HG03196 (cell line): ENCODE results near the gene ACOX2.
A peak's percentile ranks its signal among the peaks of the same experiment; 100 is the strongest.
"Not testable (repeated sequence)": the region's sequence is repeated elsewhere in the genome, so short reads cannot be mapped to it uniquely, and the experiment has no call there.

Experiments used
- ATAC-seq: cut with Tn5 transposase; IDR thresholded peaks from one replicate; pipeline ENCODE4 v1.9.1; 2021; ENCODE audit not compliant: unreplicated experiment

The ACOX2 gene

GRCh38 chr3:58535531-58536500 lies 1.2 kb downstream of the ACOX2 start:
- no peak for ATAC-seq

GRCh38 chr3:58534592-58535494 lies 2.1 kb downstream of the ACOX2 start:
- no peak for ATAC-seq

DNA sequence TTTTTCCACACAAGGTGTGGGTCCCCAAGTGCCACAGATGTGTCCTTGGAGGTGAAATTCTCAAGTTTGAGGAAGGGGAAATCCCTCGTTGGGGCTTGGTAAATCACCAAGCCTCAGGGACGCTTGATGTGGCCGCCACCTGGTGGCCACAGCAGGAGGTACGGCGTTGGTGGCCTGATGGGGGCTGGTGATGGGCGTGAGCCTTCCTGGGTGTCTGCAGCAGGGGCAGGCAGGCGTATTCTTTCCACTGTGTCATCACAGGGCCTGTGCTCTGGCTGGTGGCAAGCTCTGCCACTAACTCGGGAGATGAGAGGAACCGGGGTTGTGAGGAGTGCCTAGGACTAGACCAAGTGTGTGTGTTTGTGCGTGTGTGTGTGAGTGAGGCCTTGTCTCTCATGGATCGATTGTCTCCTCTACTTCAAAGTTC lies 4.2 kb downstream of the ACOX2 start:
- ATAC-seq: peak; percentile 82

- no peak for ATAC-seq
Observed at GRCh38 chr3:58531956-58532355, 5.0 kb downstream of the ACOX2 start.

- no peak for ATAC-seq
Observed at GRCh38 chr3:58531555-58531954, 5.4 kb downstream of the ACOX2 start.

- ATAC-seq: no peak
Observed at GRCh38 chr3:58530354-58530865, 6.6 kb downstream of the ACOX2 start.

DNA sequence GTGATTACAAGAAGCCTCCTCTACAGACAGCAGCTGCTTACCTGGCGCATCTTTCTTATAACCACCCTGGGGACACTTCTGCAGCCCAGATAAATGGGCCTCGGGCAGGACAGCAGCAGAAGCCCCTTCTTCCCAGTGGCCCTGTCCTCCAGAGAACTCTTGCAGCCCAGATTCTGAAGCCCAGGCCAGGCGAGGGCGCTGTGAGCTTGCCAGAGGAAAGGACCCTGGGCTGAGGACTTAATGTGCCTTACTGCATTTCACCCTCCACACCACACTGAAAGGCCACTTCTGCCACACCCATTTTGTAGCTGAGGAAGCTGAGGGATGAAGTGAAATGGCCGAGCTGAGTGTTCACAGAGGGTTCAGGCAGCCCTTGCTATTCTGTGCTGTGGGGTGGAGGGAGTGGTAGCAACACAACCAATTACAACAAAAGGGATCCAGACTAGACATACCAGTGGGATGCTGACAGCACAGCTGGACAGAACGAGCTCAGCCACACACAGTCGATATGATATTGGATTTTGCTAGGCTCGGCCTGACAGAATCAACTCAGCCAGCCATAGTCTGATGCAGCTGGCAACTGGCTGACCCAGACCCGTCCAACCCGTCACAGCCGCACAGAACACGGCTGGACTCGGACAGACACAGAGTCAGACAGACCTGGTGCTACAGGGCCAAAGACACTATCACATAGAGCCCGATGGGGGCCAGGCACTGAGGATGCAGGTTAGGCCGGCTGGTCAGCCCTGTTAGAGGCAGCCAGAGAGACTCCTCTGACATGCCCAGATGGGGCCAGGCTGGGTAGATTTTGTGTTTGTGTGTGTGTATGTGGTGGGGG lies 7.3 kb downstream of the ACOX2 start:
- no peak for ATAC-seq

DNA sequence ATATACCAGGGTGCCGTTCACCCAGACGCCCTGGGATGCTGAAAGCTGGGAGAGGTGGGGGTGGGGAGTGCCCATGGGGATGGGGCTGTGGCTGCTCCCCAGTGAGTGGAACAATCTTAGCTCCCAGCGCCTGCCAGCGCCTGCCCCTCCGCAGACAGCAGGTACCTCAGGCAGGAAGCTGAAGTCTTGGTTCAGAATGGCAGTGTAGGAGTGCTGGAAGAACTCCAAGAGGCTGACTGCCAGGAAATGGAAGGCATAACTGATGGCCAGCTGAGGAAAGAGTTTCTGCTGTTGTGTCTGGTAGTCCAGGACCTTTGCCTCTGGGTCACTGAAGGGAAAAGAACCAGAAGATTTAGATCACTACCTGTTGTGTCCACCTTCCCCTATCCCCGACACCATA lies 8.4 kb downstream of the ACOX2 start:
- ATAC-seq: no peak

DNA sequence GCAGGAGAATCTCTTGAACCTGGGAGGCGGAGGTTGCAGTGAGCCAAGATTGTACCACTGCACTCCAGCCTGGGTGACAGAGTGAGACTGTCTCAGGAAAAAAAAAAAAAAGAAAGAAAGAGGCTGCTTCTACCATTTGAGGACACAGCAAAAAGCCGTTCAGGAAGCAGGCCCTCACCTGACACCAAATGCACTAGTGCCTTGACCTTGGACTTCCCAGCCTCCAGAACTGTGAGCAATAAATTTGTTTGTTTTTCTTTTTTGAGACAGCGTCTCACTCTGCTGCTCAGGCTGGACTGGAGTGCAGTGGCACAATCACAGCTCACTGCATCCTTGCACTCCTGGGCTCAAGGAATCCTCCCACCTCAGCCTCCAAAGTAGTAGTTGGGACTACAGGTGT lies 9.6 kb downstream of the ACOX2 start:
- ATAC-seq: not testable (repeated sequence)

- ATAC-seq: no peak
Observed at GRCh38 chr3:58526515-58526957, 10.5 kb downstream of the ACOX2 start.

- no peak for ATAC-seq
Observed at GRCh38 chr3:58524326-58524888, 12.6 kb downstream of the ACOX2 start.

DNA sequence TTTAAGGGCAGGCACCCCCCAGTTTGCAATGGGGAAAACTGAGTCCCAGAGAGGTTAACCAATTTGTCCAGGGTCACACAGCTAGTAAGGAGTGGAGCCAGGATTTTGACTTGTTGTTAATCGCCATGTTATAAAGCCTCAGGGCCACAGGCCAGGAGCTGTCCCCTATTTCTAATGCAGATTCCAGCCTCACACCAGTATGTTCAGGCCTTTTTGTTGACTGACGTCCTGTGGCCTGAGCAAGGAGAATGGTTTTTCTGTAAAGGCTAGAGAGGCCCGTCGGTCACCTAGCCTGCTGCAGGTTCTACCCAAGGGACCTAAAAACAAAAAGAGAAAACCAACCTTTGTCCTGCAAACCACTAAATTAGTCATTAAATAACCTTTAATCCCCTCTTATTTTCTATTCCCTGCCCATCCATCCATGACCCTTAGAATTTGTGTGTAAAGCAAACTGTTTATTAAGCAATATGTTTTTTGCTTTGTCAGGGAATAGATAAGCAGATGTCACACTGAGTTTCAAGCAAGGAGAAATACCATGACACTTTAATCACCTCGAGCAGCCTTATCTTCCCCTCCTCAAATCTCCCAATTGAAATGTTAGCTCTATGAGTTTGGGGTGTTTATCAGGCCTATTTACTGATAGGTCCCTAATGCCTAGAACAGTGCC lies 14.1 kb downstream of the ACOX2 start:
- ATAC-seq: no peak

GRCh38 chr3:58521917-58522631 lies 14.9 kb downstream of the ACOX2 start:
- no peak for ATAC-seq

DNA sequence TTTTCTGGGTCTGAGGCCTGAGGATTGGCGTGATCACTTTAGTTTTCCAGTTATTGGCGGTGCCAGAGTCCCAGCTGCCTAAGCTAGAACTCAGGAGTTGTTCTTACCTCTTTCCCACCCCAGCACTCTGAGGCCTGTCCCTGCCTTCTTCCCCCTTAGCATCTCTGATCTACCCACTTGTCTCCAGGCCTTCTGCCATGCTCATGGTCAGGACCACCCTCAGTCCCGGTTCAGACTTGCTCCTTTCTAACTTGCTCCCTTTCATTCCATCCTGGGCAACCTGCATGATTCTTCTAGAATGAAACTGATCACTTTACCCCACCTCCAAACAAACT lies 15.7 kb downstream of the ACOX2 start:
- no peak for ATAC-seq

DNA sequence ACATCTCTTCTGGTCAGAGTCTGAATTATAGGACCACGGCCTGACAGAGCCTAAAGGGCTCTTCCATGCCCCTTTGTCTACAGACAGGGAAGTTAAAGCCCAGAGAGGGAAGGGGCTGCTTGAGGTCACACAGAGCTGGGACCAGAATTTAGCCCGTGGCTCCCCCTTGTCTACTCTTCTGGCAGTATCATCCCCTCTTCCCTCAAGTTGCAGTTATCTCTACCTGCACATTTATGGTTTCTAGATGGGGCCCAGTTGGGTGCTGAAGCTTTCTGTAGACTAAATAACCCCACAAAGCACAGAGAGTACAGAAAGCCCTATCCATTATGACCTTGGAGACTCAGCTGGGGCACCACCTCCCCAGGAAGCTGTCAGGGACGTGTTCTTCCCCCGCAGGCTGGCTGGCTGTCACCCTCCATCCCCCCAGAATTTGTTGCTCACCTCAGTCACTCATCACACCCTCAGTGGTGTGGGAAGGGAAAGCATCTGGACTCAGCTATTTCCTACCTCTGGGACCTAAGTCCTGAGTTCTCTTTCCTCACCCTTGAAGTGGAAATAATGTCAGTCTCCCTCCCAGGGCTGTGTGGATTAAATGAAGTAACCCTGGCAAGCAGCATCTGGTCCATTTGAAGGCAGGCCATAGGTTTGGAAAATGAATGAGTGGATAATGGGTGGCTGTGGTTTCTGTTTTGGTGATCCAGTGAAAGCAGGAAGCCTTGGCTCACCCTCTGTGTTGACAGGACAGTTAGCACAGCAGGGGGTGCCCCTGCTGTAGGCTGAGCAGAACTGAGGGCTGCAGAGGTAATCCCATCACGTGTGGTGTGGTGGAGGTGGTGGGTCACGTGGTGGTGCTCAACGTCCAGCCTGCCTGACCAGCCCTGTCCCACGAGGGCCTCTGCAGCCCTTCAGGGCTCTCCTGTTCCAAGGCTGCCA lies 16.3 kb downstream of the ACOX2 start:
- no peak for ATAC-seq

DNA sequence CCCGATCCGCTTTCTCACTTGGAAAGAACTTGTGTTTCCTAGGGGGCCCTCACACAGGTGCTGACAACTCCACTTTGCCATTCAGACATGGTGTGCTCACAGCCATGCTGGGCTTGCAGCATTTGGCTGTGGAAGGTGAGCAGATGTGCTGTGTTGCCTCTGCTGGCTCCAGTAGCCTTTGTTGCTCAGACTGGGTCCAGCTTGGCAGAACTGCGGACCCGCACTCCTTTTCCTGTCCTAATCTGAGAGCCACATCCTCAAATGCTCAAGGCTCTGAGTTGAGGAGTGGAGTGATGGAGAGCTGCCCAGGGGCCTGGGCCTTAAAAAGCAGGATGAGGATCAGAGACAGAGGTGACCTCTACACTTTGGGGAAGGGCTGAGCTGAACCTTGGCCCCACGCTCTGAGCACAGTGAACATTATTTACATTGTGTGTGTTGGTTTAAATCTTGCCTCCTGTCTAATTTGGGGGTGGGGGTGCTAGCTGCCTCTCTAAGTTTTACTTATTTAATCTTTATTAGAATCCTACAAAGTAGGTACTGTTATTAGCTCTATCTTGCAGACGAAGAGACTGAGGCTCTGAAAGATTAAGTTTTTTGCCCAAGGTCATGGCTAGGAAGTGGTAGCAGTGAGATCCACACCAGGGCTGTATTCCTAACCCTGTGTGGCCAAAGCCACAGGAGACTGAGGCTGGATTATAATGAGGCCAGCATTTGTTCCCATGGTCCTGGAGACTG lies 17.2 kb downstream of the ACOX2 start:
- no peak for ATAC-seq

- no peak for ATAC-seq
Observed at GRCh38 chr3:58518291-58518789, 18.6 kb downstream of the ACOX2 start.
